Measurements from ENCODE around the gene SLC39A13.

DNA sequence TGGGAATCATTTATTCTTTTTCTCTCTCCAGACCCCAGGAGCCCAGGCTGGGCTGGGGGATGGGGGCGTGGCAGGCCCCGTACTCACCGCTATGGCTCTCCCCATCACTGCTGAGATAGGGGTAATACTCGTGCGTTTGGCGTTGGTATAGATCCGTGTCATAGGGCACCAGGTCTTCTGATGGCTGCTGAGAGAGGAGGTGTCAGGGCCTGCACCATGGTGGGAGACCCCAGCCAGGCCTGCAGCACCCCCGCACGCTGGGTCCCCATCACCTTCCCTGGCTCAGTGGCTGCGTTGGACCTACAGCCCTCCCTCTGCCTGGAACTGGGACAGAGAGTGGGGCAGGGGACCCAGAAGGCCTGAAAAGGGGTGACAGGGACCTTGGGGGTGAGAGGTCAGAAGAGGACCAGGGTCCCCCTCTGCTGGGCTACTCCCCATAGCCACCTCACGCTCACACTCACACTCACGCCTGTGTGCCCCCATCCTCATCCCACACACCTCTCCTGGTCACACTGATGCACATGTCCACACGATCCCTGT, 32.8 kb upstream of the SLC39A13 start:
- TF ChIP-seq, protein P1, sequence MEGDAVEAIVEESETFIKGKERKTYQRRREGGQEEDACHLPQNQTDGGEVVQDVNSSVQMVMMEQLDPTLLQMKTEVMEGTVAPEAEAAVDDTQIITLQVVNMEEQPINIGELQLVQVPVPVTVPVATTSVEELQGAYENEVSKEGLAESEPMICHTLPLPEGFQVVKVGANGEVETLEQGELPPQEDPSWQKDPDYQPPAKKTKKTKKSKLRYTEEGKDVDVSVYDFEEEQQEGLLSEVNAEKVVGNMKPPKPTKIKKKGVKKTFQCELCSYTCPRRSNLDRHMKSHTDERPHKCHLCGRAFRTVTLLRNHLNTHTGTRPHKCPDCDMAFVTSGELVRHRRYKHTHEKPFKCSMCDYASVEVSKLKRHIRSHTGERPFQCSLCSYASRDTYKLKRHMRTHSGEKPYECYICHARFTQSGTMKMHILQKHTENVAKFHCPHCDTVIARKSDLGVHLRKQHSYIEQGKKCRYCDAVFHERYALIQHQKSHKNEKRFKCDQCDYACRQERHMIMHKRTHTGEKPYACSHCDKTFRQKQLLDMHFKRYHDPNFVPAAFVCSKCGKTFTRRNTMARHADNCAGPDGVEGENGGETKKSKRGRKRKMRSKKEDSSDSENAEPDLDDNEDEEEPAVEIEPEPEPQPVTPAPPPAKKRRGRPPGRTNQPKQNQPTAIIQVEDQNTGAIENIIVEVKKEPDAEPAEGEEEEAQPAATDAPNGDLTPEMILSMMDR (IDR thresholded peaks at IDR 0.05), result no peak
- no peak for TF ChIP-seq POLR2A (IDR thresholded peaks at IDR 0.05)

Data from gastroesophageal sphincter (tissue), 3 donors.